Right renal pelvis (tissue), 4 donors: ENCODE data around the gene CNKSR3. TPM values are rescaled to one million over a fixed set of nuclear protein-coding genes. Genes with fewer than 3 reads are reported as not detected.

ENCODE experiments used
- DNase-seq, 4 donors: peaks; one replicate each; pipeline ENCODE4 v3.0.0-alpha.2; 2013; ENCODE audit warnings: low read depth in 4 of 4, low spot score in 3 of 4, missing footprints in 1 of 4
- polyA plus RNA-seq, 4 donors: library from polyadenylated mRNA; unstranded; fragments of 120-200 nt; gene quantifications; one replicate each; pipeline ENCODE4 v1.2.1, GENCODE V29; 2013; ENCODE audit not compliant: insufficient read length in 4 of 4

Gene CNKSR3
- polyA plus RNA-seq, 4 donors: 56.9 to 64.0 (median 64.0) TPM

DNA sequence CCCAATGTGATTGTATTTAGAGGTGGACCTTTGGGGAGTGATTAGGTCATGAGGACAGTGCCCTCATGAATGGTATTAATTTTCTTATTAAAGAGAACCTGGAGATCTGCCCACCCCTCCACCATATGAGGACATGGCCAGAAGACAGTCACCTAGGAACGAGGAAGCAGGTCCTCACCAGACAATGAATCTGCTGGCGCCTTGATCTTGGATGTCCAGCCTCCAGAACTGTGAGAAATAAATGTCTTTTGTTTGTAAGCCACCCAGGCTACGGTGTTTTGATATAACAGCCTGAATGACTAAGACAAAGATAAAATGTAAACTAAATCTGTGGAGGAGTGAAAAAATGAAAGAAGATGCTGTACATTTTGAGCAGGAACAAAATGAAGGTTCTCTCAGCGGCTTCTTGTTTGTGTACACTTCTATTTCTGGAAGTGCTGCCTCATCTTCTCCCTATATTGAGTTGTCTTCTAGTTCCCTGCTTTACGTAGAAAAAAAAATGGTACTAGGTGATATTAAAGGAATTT, 152.4 kb downstream of the CNKSR3 start:
- DNase-seq: no peak

DNA sequence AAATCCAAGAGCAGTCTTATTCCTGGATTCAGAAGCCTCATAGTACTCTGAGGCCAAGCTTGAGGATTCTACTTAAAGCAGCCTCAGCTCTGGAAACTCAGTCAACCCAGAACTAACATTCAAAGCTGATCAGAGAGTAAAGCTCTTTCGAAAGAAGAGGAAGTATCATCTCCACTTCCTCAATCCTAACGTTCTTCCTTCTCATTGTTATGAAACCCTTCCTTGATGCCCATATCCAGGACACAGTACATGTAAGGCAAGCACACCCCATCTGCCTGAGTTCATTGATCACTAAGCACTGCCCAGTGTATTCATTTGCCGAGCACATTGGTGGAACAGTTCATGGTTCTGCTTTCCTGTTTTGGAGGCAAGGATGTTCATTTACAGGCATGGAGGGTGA, 153.8 kb downstream of the CNKSR3 start, which contains the start of gene IPCEF1:
Gene IPCEF1 (minus strand): TSS at position 114 of the 400 bp plus-strand sequence. CDS start 90,856 bp downstream, outside the sequence.
- DNase-seq: no peak

DNA sequence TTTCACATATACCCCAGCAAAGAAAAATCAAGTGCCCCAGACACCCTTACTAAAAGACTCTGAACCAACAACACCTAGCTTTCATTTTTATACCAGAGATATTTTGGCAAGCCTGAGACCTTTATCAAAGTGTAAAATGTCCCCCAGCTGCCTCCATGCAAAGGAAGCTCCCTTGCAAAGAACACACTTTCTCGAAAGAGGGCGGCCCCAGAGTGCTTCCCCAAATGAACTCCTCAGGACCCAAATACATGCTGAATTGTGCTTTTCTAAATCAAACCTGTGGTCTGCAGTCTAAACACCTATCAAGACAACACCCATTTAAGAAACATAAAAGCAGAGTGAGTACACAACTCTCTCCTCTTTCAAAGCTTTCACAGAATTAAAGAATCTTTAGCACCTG, 154.4 kb downstream of the CNKSR3 start:
- no peak for DNase-seq

DNA sequence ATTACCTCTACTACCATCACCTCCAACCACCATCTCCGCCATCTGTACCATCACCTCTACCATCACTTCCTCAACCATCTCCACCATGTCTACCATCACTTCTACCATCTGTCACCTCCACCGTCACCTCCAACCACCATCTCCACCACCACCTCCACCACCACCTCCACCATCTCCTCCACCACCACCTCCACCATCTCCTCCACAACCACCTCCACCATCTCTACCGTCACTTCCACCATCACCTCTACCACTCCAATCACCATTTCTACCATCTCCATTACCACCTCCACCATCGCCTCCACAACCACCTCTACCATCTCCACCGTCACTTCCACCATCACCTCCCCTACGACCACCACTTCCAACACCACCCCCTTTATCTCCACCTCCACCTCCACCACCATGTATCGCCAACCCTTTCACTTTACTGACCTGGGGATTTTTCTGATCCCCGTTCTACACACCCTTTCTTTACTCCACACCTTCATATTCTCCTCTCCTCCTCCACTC, 156.2 kb downstream of the CNKSR3 start:
- no peak for DNase-seq

DNA sequence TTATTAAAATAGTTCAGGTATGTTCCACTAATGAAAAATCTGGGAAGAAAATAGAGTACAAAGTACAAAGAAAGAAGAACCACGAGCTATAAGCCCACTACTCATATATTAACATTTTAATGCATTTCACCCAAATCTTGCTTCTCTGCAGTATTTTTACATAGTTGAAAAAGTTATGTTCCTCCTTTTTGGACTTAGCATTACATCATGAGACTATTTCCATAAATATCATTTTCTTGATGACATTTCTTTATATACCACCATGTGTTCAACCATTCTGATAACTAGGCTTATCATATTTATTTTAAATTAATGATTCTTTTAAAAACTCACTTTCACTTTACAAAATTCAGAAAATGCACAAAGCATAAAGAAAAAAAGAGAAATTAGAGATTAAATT, 156.9 kb downstream of the CNKSR3 start:
- no peak for DNase-seq

DNA sequence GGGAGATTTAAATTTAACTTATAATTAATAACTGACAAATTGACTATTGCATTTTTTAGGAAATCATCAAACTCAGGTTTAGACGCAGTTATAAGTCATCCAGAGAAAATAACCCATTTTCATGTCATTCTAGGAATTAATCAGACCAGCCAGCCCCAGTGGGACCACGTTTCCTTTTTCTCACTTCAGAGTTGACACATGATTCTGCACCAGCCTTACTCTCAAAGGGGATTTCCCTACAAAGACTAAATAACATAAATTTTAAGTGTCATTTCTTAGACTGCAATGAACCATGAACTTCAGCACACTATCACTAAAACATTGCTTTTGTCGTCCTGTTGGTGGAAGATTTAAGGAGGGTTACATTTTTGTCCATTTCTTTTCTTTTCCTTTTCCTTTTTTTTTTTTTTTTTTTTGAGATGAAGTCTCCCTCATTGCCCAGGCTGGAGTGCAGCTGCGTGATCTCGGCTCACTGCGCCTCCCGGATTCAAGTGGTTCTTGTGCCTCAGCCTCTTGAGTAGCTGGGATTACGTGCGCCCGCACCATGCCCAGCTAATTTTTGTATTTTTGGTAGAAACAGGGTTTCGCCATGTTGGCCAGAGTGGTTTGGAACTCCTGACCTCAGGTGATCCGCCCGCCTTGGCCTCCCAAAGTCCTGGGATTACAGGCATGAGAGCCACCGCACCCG, 157.4 kb downstream of the CNKSR3 start:
- no peak for DNase-seq

DNA sequence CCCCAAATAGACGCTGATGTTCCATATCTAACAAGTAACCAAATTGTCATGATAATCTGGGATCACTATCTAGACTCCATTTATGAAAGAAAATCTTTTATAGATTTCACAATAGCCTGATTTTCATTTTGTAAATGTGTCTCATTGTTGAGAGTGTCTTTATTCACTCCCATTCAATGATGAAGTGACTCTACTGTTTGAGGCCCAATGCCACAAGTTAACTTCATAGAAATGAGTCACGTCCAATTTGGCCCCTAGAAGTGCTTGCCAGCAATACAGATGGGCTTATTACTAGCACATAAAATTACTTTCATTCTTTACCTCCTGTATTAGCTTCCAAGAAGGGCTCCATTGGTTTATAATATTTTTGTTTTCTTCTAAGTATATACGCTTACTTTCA, 160.2 kb downstream of the CNKSR3 start:
- no peak for DNase-seq

DNA sequence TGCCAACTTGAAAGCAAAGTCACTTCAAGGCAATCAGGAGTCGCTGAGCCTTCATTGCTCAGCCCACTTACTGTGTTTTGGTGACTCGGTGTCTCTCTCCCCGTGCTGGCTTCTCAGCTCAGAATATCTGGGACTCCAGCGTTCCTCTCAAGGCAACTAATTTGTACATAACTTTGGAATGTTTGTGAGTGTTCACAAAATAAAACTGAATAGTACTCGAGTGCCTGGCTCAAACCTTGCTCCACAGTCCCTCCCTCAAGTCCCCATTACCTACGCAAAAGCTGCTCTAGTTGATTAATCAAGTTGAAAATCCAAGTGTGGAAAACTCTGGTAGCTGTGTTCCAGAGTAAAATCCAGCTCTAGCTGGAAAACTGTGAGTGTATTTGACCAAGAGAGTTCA, 162.5 kb downstream of the CNKSR3 start:
- peak in 1 of 4 donors; percentile 37 for DNase-seq

DNA sequence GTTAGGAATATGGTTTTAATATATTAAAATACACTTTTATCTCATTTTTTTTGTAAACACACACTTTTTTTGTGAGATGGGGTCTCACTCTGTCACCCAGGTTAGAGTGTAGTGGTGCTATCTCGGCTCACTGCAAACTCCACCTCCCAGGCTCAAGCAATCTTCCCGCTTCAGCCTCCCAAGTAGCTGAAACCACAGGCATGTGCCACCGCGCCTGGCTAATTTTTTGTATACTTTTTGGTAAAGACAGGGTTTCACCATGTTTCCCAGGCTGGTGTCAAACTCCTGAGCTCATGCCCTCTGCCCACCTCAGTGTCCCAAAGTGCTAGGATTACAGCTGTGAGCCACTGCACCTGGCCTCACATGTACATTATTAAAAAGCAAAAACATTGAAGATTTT, 164.7 kb downstream of the CNKSR3 start:
- DNase-seq: no peak

DNA sequence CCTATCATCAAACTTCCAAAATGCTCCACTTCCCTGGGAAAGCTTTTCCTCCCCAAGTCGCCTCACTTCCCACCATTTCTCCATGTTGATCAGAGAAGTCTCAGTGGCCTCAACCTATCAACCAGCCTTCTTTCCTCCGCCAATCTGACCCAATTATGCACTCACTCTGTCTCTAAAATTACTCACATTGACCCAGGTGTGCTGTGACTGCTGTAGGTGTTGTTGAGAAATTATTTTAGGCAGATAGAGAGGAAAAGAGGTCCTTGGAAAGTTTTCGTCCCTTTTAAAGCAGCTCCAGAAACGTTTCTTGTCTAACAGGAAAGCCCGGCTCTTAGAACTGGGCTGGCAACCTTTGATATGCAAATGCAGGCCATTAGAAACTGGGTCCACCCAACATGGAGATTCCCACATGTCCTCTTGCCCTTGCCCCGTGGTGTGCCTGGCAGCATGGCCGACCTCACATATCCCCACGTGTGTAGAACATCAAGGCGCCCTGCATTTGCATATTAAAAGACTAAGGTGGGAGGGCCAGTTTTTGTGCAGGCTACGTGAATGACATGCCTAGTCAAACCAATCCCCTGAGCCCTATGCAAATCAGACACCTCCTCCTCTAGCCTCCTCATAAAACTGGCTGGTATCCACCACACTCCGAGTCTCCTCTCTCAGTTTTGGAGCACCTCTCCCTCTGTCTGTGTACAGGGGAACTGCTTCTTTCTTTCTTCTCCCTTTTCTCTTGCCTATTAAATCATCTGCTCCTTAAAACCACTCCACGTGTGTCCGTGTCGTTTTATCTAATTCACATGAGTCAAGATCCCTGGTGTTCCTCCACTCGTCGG, 166.8 kb downstream of the CNKSR3 start:
- DNase-seq: peak in 2 of 4 donors; percentile 30 to 33

DNA sequence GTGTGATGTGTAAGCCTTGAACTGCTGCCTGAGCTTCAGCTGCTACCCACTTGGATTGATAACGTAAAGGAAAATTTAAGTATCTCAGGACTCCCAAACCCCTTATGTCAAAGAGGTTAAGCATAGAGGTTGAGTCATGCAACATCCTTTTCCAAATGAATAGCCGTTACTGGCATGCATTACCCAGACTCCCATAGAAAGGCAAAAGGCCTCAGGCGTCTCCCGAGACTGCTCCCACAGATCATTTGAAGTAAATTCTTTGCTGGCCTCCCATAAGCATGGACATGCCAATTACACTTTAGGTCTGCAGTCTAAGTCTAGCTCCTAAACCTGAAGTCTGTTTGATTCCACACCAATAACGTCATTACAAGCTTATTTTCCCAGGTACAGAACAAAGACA, 168.6 kb downstream of the CNKSR3 start:
- DNase-seq: no peak

DNA sequence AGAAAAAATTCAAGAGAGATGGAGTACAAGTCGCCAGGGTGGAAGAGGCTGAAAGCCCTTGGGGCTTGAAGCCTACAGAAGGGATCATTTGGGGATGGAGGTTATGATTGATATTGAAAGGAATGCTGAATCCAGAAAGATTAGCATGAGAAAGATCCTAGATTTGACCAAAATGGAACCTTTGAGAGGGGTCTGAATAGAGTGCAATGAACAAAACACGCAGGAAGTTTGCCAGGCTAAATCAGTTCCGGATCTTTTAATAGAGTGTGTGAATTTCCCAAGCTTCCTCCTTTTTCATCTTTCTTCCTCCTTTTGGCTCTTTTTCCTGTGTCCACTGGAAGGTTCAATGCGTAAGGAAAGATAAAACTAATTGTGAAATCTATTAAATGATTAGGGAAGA, 169.1 kb downstream of the CNKSR3 start:
- no peak for DNase-seq

Other genes with a start within 250 kb of the CNKSR3 start
- 1 to 10 TPM; 6.9 to 8.9 (median 7.9) TPM for gene IPCEF1, start 153.9 kb downstream of the CNKSR3 start, polyA plus RNA-seq
- gene SCAF8, start 222.7 kb upstream of the CNKSR3 start, polyA plus RNA-seq: 10 to 100 TPM; 51.5 to 67.4 (median 65.9) TPM